Keratinocyte (primary cell): ENCODE measurements around the gene PPARA. TPM values are rescaled to one million over a fixed set of nuclear protein-coding genes. Genes with fewer than 3 reads are reported as not detected.

Experiments
- DNase-seq: peaks from one replicate; pipeline ENCODE4 v3.0.0-alpha.2; 2011; ENCODE audit warnings: low read depth, missing footprints, low spot score
- FAIRE-seq: peaks from 2 replicates; lab custom pipeline; 2011; peaks lifted over from hg19 to GRCh38; lab: Jason Lieb, UNC
- H2AFZ ChIP-seq: 2 replicates; pipeline ENCODE4 v1.6.0; 2012; ENCODE audit warnings: low read length, control low read depth, inconsistent platforms; ENCODE audit not compliant: control insufficient read depth
- H3K27ac ChIP-seq: 2 replicates; pipeline ENCODE4 v1.5.1; 2011; ENCODE audit warnings: low read length; ENCODE audit not compliant: control insufficient read depth, insufficient read depth
- H3K27me3 ChIP-seq: 3 replicates; pipeline ENCODE4 v1.6.0; 2011; ENCODE audit warnings: low read length; ENCODE audit not compliant: control insufficient read depth, insufficient read depth; ENCODE audit errors: extremely low read depth
- H3K36me3 ChIP-seq, 2 experiments: 2 replicates in 1 of 2; 3 replicates in 1 of 2; pipeline ENCODE4 v1.5.1; 2011; ENCODE audit warnings: low read length in 2 of 2, mild to moderate bottlenecking in 1 of 2; ENCODE audit not compliant: control insufficient read depth in 2 of 2, insufficient read depth in 2 of 2; ENCODE audit errors: extremely low read depth in 1 of 2
- H3K4me1 ChIP-seq: 3 replicates; pipeline ENCODE4 v1.5.1; 2011; ENCODE audit warnings: low read length; ENCODE audit not compliant: control insufficient read depth, insufficient read depth; ENCODE audit errors: extremely low read depth
- H3K4me2 ChIP-seq: 3 replicates; pipeline ENCODE4 v1.6.0; 2011; ENCODE audit warnings: low read depth, low read length; ENCODE audit not compliant: control insufficient read depth, insufficient read depth; ENCODE audit errors: extremely low read depth
- H3K4me3 ChIP-seq, 3 experiments: fragments of 200-600 bp in 1 of 3; sonication (generic) in 1 of 3; 2 replicates in 2 of 3; 3 replicates in 1 of 3; pipeline ENCODE4 v1.5.1; 2011 to 2016; ENCODE audit warnings: low read length in 3 of 3, mild to moderate bottlenecking in 3 of 3, control low read depth in 2 of 3, inconsistent platforms in 1 of 3, low read depth in 1 of 3, mixed read lengths in 1 of 3, mixed run types in 1 of 3, moderate library complexity in 1 of 3; ENCODE audit not compliant: control insufficient read depth in 2 of 3, insufficient read depth in 2 of 3; ENCODE audit errors: extremely low read depth in 1 of 3
- H3K79me2 ChIP-seq: 2 replicates; pipeline ENCODE4 v1.6.0; 2012; ENCODE audit warnings: low read length; ENCODE audit not compliant: control insufficient read depth, insufficient read depth
- H3K9ac ChIP-seq: 3 replicates; pipeline ENCODE4 v1.6.0; 2011; ENCODE audit warnings: low read length; ENCODE audit not compliant: control insufficient read depth, insufficient read depth; ENCODE audit errors: extremely low read depth
- H3K9me1 ChIP-seq: 3 replicates; pipeline ENCODE4 v1.6.0; 2011; ENCODE audit warnings: low read length; ENCODE audit not compliant: control insufficient read depth, insufficient read depth; ENCODE audit errors: extremely low read depth
- H3K9me3 ChIP-seq: 2 replicates; pipeline ENCODE4 v1.5.1; 2012; ENCODE audit warnings: low read depth, low read length; ENCODE audit not compliant: control insufficient read depth
- H4K20me1 ChIP-seq: 3 replicates; pipeline ENCODE4 v1.6.0; 2011; ENCODE audit warnings: low read length; ENCODE audit not compliant: control insufficient read depth, insufficient read depth; ENCODE audit errors: extremely low read depth
- CTCF ChIP-seq, 3 experiments: IDR thresholded peaks in 1 of 3; conservative IDR thresholded peaks in 1 of 3; optimal IDR thresholded peaks in 1 of 3; 2 replicates in 2 of 3; 3 replicates in 1 of 3; pipeline versions ENCODE3 to v1.5.1; 2011; ENCODE audit warnings: low read length in 3 of 3, mild to moderate bottlenecking in 3 of 3, moderate library complexity in 2 of 3, control low read depth in 1 of 3, inconsistent platforms in 1 of 3; ENCODE audit not compliant: insufficient read depth in 2 of 3; ENCODE audit errors: extremely low read depth in 1 of 3
- EZH2 ChIP-seq: IDR thresholded peaks from one replicate; pipeline ENCODE4 v1.6.1; 2012; ENCODE audit warnings: inconsistent platforms, mild to moderate bottlenecking, low read length, moderate library complexity
- dilution Hi-C: fragments of 300-500 bp; cut with MboI; formaldehyde crosslinking; loops from one replicate; pipeline ENCODE4 v1.7.0; 2020; ENCODE audit warnings: low sequenced_read_pairs; ENCODE audit not compliant: extremely low pct_ligation_motif_present
- polyA plus RNA-seq, 5 experiments: library from polyadenylated mRNA; depleted of rRNA in 3 of 5; stranded (reverse) in 3 of 5; stranded (forward) in 1 of 5; unstranded in 1 of 5; fragments of >200 nt; gene quantifications; 1 replicate in 1 of 5; 2 replicates in 3 of 5; 3 replicates in 1 of 5; pipeline versions ENCODE4 v1.2.1 to v1.2.3, GENCODE V29; 2011 to 2012; ENCODE audit warnings: missing spikeins in 2 of 5, low read depth in 1 of 5, low replicate concordance in 1 of 5

PPARA gene
- polyA plus RNA-seq, 1 donor (not counting 4 experiments of a cell fraction or from before 2014, with no cell fraction given): 4.9 TPM

GRCh38 chr22:46240506-46240905 lies 90.2 kb downstream of the PPARA start:
- H3K27ac ChIP-seq: no peak overlapping the region
- H3K4me2 ChIP-seq: no peak overlapping the region
- H3K9me3 ChIP-seq: no peaks in the 10 kb centered on the region
- no peaks in the 10 kb centered on the region for H3K27me3 ChIP-seq
- FAIRE-seq (no peak), DNase-seq (no peak)
- no peaks in the 10 kb centered on the region for H3K9me1 ChIP-seq
- peaks cover 0 to 5% of the 10 kb centered on the region in 2 experiments for H3K36me3 ChIP-seq
- H3K79me2 ChIP-seq: no peaks in the 10 kb centered on the region
- H4K20me1 ChIP-seq: no peaks in the 10 kb centered on the region
- dilution Hi-C loops: loop anchor here (5.0 kb wide), 1 partner anchor 93 kb away; no protein-coding TSS in a partner anchor
- TF ChIP-seq CTCF (optimal IDR thresholded peaks at IDR 0.05 in 1 of 3, IDR thresholded peaks at IDR 0.05 in 1 of 3, conservative IDR thresholded peaks at IDR 0.05 in 1 of 3; ENCODE audit: extremely low read depth in 1 of 3, insufficient read depth in 2 of 3, low read length in 3 of 3): no peak
- TF ChIP-seq EZH2: no peak
- H3K9ac ChIP-seq: no peak overlapping the region
- H2AFZ ChIP-seq: no peak overlapping the region
- no peak overlapping the region for H3K4me3 ChIP-seq
- no peaks in the 10 kb centered on the region for H3K4me1 ChIP-seq

DNA sequence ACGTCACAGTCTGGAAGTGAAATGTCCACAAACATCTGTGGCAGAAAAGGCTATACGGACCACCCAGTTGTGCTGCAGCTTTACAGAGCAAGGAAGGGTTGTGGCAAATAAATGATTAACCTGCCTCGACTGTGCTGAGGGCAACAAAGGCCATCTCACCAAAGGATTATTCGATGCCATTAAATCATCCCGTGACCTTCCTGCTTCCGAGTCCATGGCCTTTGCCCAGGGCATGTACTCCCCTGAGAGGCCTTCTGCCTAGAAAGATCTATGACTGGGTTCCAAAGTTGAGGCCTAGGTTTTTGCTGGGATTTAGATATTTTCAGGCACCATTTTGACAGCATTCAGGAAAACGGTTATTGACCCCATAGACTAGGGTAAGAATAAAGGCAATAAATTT lies 90.6 kb downstream of the PPARA start:
- Histone ChIP-seq H3K4me3 (no peak overlapping the region), H3K9me3 (no peaks in the 10 kb centered on the region), H2AFZ (no peak overlapping the region), H3K27me3 (no peaks in the 10 kb centered on the region), H3K9ac (no peak overlapping the region), H3K9me1 (no peaks in the 10 kb centered on the region), H3K79me2 (no peaks in the 10 kb centered on the region), H3K4me1 (no peaks in the 10 kb centered on the region), H3K27ac (no peak overlapping the region), H3K4me2 (no peak overlapping the region), H4K20me1 (no peaks in the 10 kb centered on the region), H3K36me3 (peaks cover 0 to 5% of the 10 kb centered on the region in 2 experiments)
- no peak for FAIRE-seq
- no peak for DNase-seq
- dilution Hi-C loops: loop anchor here (5.0 kb wide), 1 partner anchor 94 kb away; no protein-coding TSS in a partner anchor
- TF ChIP-seq CTCF (optimal IDR thresholded peaks at IDR 0.05 in 1 of 3, IDR thresholded peaks at IDR 0.05 in 1 of 3, conservative IDR thresholded peaks at IDR 0.05 in 1 of 3; ENCODE audit: extremely low read depth in 1 of 3, insufficient read depth in 2 of 3, low read length in 3 of 3) (no peak), EZH2 (no peak)
